ENCODE results near the gene KLB.
A peak's percentile ranks its signal among the peaks of the same experiment; 100 is the strongest.

KLB gene

GRCh38 chr4:39469429-39470077 is 62.8 kb downstream of the KLB start:
- no peaks in the 10 kb centered on the region for H3K27me3 ChIP-seq (ENCODE audit: insufficient read depth, low read length, poor library complexity, severe bottlenecking)
- peak overlapping the region; percentile 71 for H2AFZ ChIP-seq (ENCODE audit: low read length)
- H3K36me3 ChIP-seq (ENCODE audit: insufficient read depth, low read length) = peaks cover 4% of the 10 kb centered on the region; the same call in 1 of the 2 replicates
- H3K4me1 ChIP-seq (ENCODE audit: insufficient read depth, low read length, poor library complexity, severe bottlenecking) = peaks cover 7% of the 10 kb centered on the region
- no peaks in the 10 kb centered on the region for H4K20me1 ChIP-seq (ENCODE audit: insufficient read depth, low read length, poor library complexity, severe bottlenecking)
- no peaks in the 10 kb centered on the region for H3K9me2 ChIP-seq (replicated peaks; ENCODE audit: low read depth, low read length)
- no peak overlapping the region for H3K4me3 ChIP-seq (ENCODE audit: low read length, poor library complexity, severe bottlenecking)
- no peaks in the 10 kb centered on the region for H3K9me3 ChIP-seq (ENCODE audit: insufficient read depth, low read depth, low read length)
- no peaks in the 10 kb centered on the region for H3K79me2 ChIP-seq (ENCODE audit: insufficient read depth, low read length)
- no peak overlapping the region for H3K4me2 ChIP-seq (ENCODE audit: low read depth, low read length, poor library complexity, severe bottlenecking)
- TF ChIP-seq EZH2phosphoT487 (IDR thresholded peaks at IDR 0.05; ENCODE audit: borderline replicate concordance) = no peak
- TF ChIP-seq CTCF (conservative IDR thresholded peaks at IDR 0.05; ENCODE audit: low read length) = peak; percentile 92
- H3K9ac ChIP-seq (ENCODE audit: low read depth, low read length, poor library complexity, severe bottlenecking) = peak overlapping the region; percentile 54
- H3F3A ChIP-seq (ENCODE audit: low read depth) = no peaks in the 10 kb centered on the region

GRCh38 chr4:39470402-39470801 is 63.7 kb downstream of the KLB start:
- TF ChIP-seq CTCF (conservative IDR thresholded peaks at IDR 0.05; ENCODE audit: low read length) = no peak
- TF ChIP-seq EZH2phosphoT487 (IDR thresholded peaks at IDR 0.05; ENCODE audit: borderline replicate concordance) = no peak
- Histone ChIP-seq H3K4me1 (ENCODE audit: insufficient read depth, low read length, poor library complexity, severe bottlenecking) (peaks cover under 1% of the 10 kb centered on the region), H3K4me3 (ENCODE audit: low read length, poor library complexity, severe bottlenecking) (no peak overlapping the region), H3K27me3 (ENCODE audit: insufficient read depth, low read length, poor library complexity, severe bottlenecking) (no peaks in the 10 kb centered on the region), H3K9ac (ENCODE audit: low read depth, low read length, poor library complexity, severe bottlenecking) (no peak overlapping the region), H3K36me3 (ENCODE audit: insufficient read depth, low read length) (peaks cover 4% of the 10 kb centered on the region; the same call in 1 of the 2 replicates), H3K9me3 (ENCODE audit: insufficient read depth, low read depth, low read length) (no peaks in the 10 kb centered on the region), H3K79me2 (ENCODE audit: insufficient read depth, low read length) (no peaks in the 10 kb centered on the region), H3K9me2 (replicated peaks; ENCODE audit: low read depth, low read length) (no peaks in the 10 kb centered on the region), H3K4me2 (ENCODE audit: low read depth, low read length, poor library complexity, severe bottlenecking) (no peak overlapping the region), H2AFZ (ENCODE audit: low read length) (no peak overlapping the region), H3F3A (ENCODE audit: low read depth) (no peaks in the 10 kb centered on the region), H4K20me1 (ENCODE audit: insufficient read depth, low read length, poor library complexity, severe bottlenecking) (no peaks in the 10 kb centered on the region)

GRCh38 chr4:39472396-39472795 is 65.7 kb downstream of the KLB start:
- no peaks in the 10 kb centered on the region for H3K79me2 ChIP-seq (ENCODE audit: insufficient read depth, low read length)
- no peaks in the 10 kb centered on the region for H3F3A ChIP-seq (ENCODE audit: low read depth)
- no peaks in the 10 kb centered on the region for H3K4me1 ChIP-seq (ENCODE audit: insufficient read depth, low read length, poor library complexity, severe bottlenecking)
- H2AFZ ChIP-seq (ENCODE audit: low read length) = no peak overlapping the region
- no peaks in the 10 kb centered on the region for H3K9me3 ChIP-seq (ENCODE audit: insufficient read depth, low read depth, low read length)
- no peaks in the 10 kb centered on the region for H3K9me2 ChIP-seq (replicated peaks; ENCODE audit: low read depth, low read length)
- H3K9ac ChIP-seq (ENCODE audit: low read depth, low read length, poor library complexity, severe bottlenecking) = no peak overlapping the region
- H4K20me1 ChIP-seq (ENCODE audit: insufficient read depth, low read length, poor library complexity, severe bottlenecking) = no peaks in the 10 kb centered on the region
- no peak overlapping the region for H3K4me3 ChIP-seq (ENCODE audit: low read length, poor library complexity, severe bottlenecking)
- no peak for TF ChIP-seq EZH2phosphoT487 (IDR thresholded peaks at IDR 0.05; ENCODE audit: borderline replicate concordance)
- H3K36me3 ChIP-seq (ENCODE audit: insufficient read depth, low read length) = peaks cover 2% of the 10 kb centered on the region; the same call in 1 of the 2 replicates
- H3K4me2 ChIP-seq (ENCODE audit: low read depth, low read length, poor library complexity, severe bottlenecking) = no peak overlapping the region
- H3K27me3 ChIP-seq (ENCODE audit: insufficient read depth, low read length, poor library complexity, severe bottlenecking) = no peaks in the 10 kb centered on the region

Measured in Loucy (cell line).